GM19351 (cell line): ENCODE results near the gene UIMC1.
"Not testable (repeated sequence)": the region's sequence is repeated elsewhere in the genome, so short reads cannot be mapped to it uniquely, and the experiment has no call there.

Source experiments
- ATAC-seq: cut with Tn5 transposase; IDR thresholded peaks from one replicate; pipeline ENCODE4 v1.9.1; 2021; ENCODE audit warnings: mild to moderate bottlenecking, moderate library complexity; ENCODE audit not compliant: unreplicated experiment

The UIMC1 gene

GRCh38 chr5:176873541-176874172 is 132.9 kb downstream of the UIMC1 start:
- ATAC-seq = no peak

- ATAC-seq = not testable (repeated sequence)
Measured at GRCh38 chr5:176873011-176873410, 133.6 kb downstream of the UIMC1 start.

GRCh38 chr5:176872586-176872985 is 134.0 kb downstream of the UIMC1 start:
- ATAC-seq = not testable (repeated sequence)

- not testable (repeated sequence) for ATAC-seq
Measured at GRCh38 chr5:176870644-176871043, 135.9 kb downstream of the UIMC1 start.

GRCh38 chr5:176870110-176870591 is 136.4 kb downstream of the UIMC1 start:
- no peak for ATAC-seq

GRCh38 chr5:176869501-176870109 is 137.0 kb downstream of the UIMC1 start:
- ATAC-seq = no peak

GRCh38 chr5:176868731-176869130 is 137.8 kb downstream of the UIMC1 start:
- ATAC-seq = no peak

- no peak for ATAC-seq
Measured at GRCh38 chr5:176868126-176868525, 138.5 kb downstream of the UIMC1 start.

GRCh38 chr5:176866707-176867310 is 139.8 kb downstream of the UIMC1 start:
- no peak for ATAC-seq

- no peak for ATAC-seq
Measured at GRCh38 chr5:176865964-176866363, 140.6 kb downstream of the UIMC1 start.

- ATAC-seq = no peak
Measured at GRCh38 chr5:176864755-176865154, 141.8 kb downstream of the UIMC1 start.

- no peak for ATAC-seq
Measured at GRCh38 chr5:176863765-176864098, 142.8 kb downstream of the UIMC1 start.

- ATAC-seq = no peak
Measured at GRCh38 chr5:176863041-176863764, 143.4 kb downstream of the UIMC1 start.

GRCh38 chr5:176862330-176862995 is 144.1 kb downstream of the UIMC1 start:
- ATAC-seq = no peak

- ATAC-seq = no peak
Measured at GRCh38 chr5:176861276-176861675, 145.3 kb downstream of the UIMC1 start.

- ATAC-seq = no peak
Measured at GRCh38 chr5:176860381-176860780, 146.2 kb downstream of the UIMC1 start.

- no peak for ATAC-seq
Measured at GRCh38 chr5:176859916-176860315, 146.7 kb downstream of the UIMC1 start.

GRCh38 chr5:176857894-176858273 is 148.7 kb downstream of the UIMC1 start:
- ATAC-seq = no peak

- no peak for ATAC-seq
Measured at GRCh38 chr5:176857216-176857893, 149.2 kb downstream of the UIMC1 start.

GRCh38 chr5:176856746-176857145 is 149.8 kb downstream of the UIMC1 start:
- ATAC-seq = no peak

- ATAC-seq = no peak
Measured at GRCh38 chr5:176855598-176855997, 151.0 kb downstream of the UIMC1 start.
